Gastrocnemius medialis (tissue), 4 donors: Measurements from ENCODE around the gene MED4. TPM values are rescaled to one million over a fixed set of nuclear protein-coding genes. Genes with fewer than 3 reads are reported as not detected.

Experiments used
- ATAC-seq, 2 donors: fragments of 150-250 bp; one replicate each; pipeline ENCODE4 v1.9.1; 2016
- DNase-seq, 2 donors: peaks; one replicate each; pipeline ENCODE4 v3.0.0-alpha.2; 2019
- H3K27ac ChIP-seq, 4 donors: fragments of 200-600 bp; sonication (generic); 1 replicate in 1 of 4; 2 replicates in 3 of 4; pipeline ENCODE4 v1.5.1; 2016 to 2018; ENCODE audit warnings: mild to moderate bottlenecking in 2 of 4, moderate library complexity in 1 of 4
- H3K27me3 ChIP-seq, 3 donors: fragments of 200-600 bp; sonication (generic) in 2 of 3; 1 replicate in 1 of 3; 2 replicates in 2 of 3; pipeline versions ENCODE4 v1.5.1 to v1.6.0; 2016 to 2019; ENCODE audit warnings: mild to moderate bottlenecking in 1 of 3, moderate library complexity in 1 of 3
- H3K36me3 ChIP-seq, 2 donors: fragments of 200-600 bp; sonication (generic) in 1 of 2; one replicate each; pipeline ENCODE4 v1.5.1; 2017 to 2018
- H3K4me1 ChIP-seq, 2 donors: fragments of 200-600 bp; sonication (generic) in 1 of 2; one replicate each; pipeline ENCODE4 v1.5.1; 2016 to 2017; ENCODE audit warnings: mild to moderate bottlenecking in 2 of 2
- H3K4me3 ChIP-seq, 4 donors: fragments of 200-600 bp; sonication (generic) in 3 of 4; 1 replicate in 1 of 4; 2 replicates in 3 of 4; pipeline ENCODE4 v1.5.1; 2016 to 2019; ENCODE audit warnings: mild to moderate bottlenecking in 2 of 4
- H3K9me3 ChIP-seq, 3 donors: fragments of 200-600 bp; sonication (generic) in 2 of 3; 1 replicate in 1 of 3; 2 replicates in 2 of 3; pipeline ENCODE4 v1.5.1; 2016 to 2019
- CTCF ChIP-seq, 5 experiments: fragments of 450-650 bp in 3 of 5; fragments of 200-600 bp in 2 of 5; sonication (generic) in 2 of 5; IDR thresholded peaks in 4 of 5; conservative IDR thresholded peaks in 1 of 5; 1 replicate in 4 of 5; 2 replicates in 1 of 5; pipeline ENCODE4 v1.5.1; 2016 to 2019; ENCODE audit warnings: antibody characterized with exemption in 5 of 5, mild to moderate bottlenecking in 3 of 5, moderate library complexity in 3 of 5
- POLR2A ChIP-seq, 2 donors: fragments of 450-650 bp; IDR thresholded peaks; one replicate each; pipeline ENCODE4 v1.6.1; 2017; ENCODE audit warnings: antibody characterized with exemption in 2 of 2, mild to moderate bottlenecking in 2 of 2, moderate library complexity in 2 of 2
- in situ Hi-C, 4 donors: fragments of 200-750 bp; cut with MboI; loops; one replicate each; pipeline versions ENCODE4 v1.15.0 to v1.8.0; 2017; ENCODE audit warnings: low sequenced_read_pairs in 4 of 4
- intact Hi-C: fragments of 100-400 bp; cut with DNase I; formaldehyde crosslinking; loops from one replicate; pipeline ENCODE4 v1.15.1; 2023; ENCODE audit warnings: low total_unique reads
- total RNA-seq, 4 donors: library from RNA; depleted of rRNA; stranded (reverse); fragments of >200 nt; gene quantifications; one replicate each; pipeline versions ENCODE4 v1.1.0 to v1.2.3, GENCODE V29; 2016

The MED4 gene
- total RNA-seq, 4 donors from 2014 or later: 30.7 to 37.5 (median 31.9) TPM

DNA sequence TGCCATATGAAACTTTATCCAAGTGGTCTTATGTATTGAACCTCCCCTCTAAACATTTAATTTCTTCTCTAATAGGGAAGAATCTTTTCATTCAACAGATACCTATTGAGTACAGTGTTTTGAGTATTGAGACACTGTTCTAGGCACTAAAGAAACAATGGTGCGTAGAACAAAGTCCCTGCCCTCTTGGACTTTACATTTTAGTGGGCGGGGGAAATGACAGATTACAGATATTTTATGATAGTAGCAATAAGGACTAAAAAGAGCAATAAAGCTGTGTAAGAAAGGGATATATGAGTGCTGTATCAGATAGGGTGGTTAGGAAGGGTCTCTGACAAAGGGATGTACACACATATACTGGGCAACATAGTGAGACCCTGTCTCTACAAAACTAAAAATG lies 52.0 kb downstream of the MED4 start:
- Histone ChIP-seq H3K27me3 (no peaks in the 10 kb centered on the region), H3K4me3 (no peak overlapping the region), H3K4me1 (peaks cover 0 to 5% of the 10 kb centered on the region in 2 donors), H3K9me3 (no peaks in the 10 kb centered on the region), H3K36me3 (peaks cover 0 to 18% of the 10 kb centered on the region in 2 donors), H3K27ac (no peak overlapping the region)
- intact Hi-C loops (no loop called here), in situ Hi-C loops (no loop called here)
- TF ChIP-seq POLR2A (IDR thresholded peaks at IDR 0.05) (no peak), CTCF (IDR thresholded peaks at IDR 0.05 in 4 of 5, conservative IDR thresholded peaks at IDR 0.05 in 1 of 5) (no peak)
- ATAC-seq: no peak
- DNase-seq: no peak

DNA sequence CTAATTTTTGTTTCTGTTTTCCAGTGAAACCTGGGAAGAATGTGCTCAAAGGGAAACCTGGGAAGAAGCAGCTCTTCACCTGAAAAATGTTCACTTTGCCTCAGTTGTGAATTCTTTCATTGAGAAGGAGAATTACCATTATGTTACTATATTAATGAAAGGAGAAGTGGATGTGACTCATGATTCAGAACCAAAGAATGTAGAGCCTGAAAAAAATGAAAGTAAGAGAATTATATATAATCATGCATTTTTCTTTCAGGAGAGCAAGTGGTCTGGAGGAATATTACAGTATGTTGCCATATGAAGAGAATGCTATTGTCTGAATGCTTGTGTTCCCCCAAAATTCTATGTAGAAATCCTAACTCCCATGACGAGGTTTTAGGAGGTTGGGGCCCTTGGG lies 54.0 kb downstream of the MED4 start:
- intact Hi-C loops: no loop called here

GRCh38 chr13:48040049-48040448 lies 54.9 kb downstream of the MED4 start:
- ATAC-seq (no peak), DNase-seq (no peak)
- intact Hi-C loops (no loop called here), in situ Hi-C loops (no loop called here)
- no peaks in the 10 kb centered on the region for H3K9me3 ChIP-seq
- H3K4me1 ChIP-seq: peaks cover 6 to 16% of the 10 kb centered on the region in 2 donors
- no peaks in the 10 kb centered on the region for H3K27me3 ChIP-seq
- no peak overlapping the region for H3K4me3 ChIP-seq
- H3K27ac ChIP-seq: no peak overlapping the region
- peaks cover 0 to 13% of the 10 kb centered on the region in 2 donors for H3K36me3 ChIP-seq
- TF ChIP-seq CTCF (IDR thresholded peaks at IDR 0.05 in 4 of 5, conservative IDR thresholded peaks at IDR 0.05 in 1 of 5) (no peak), POLR2A (IDR thresholded peaks at IDR 0.05) (no peak)

More for the DNA sequence above, 54.0 kb downstream of the MED4 start:
- DNase-seq: no peak
- ATAC-seq: no peak
- in situ Hi-C loops: no loop called here
- no peaks in the 10 kb centered on the region for H3K9me3 ChIP-seq
- no peak overlapping the region for H3K27ac ChIP-seq
- no peak for TF ChIP-seq POLR2A (IDR thresholded peaks at IDR 0.05)
- no peak for TF ChIP-seq CTCF (IDR thresholded peaks at IDR 0.05 in 4 of 5, conservative IDR thresholded peaks at IDR 0.05 in 1 of 5)
- H3K4me3 ChIP-seq: no peak overlapping the region
- no peaks in the 10 kb centered on the region for H3K27me3 ChIP-seq
- peaks cover 0 to 13% of the 10 kb centered on the region in 2 donors for H3K36me3 ChIP-seq
- peaks cover 6 to 16% of the 10 kb centered on the region in 2 donors for H3K4me1 ChIP-seq

GRCh38 chr13:48038761-48039160 lies 56.1 kb downstream of the MED4 start:
- TF ChIP-seq CTCF (IDR thresholded peaks at IDR 0.05 in 4 of 5, conservative IDR thresholded peaks at IDR 0.05 in 1 of 5): no peak
- TF ChIP-seq POLR2A (IDR thresholded peaks at IDR 0.05): no peak
- intact Hi-C loops: loop anchor here (1.0 to 5.0 kb wide), 2 partner anchors 38 to 194 kb away; partner anchors contain the start of gene ITM2B
- ATAC-seq: no peak
- Histone ChIP-seq H3K9me3 (no peaks in the 10 kb centered on the region), H3K4me1 (peaks cover 6 to 16% of the 10 kb centered on the region in 2 donors), H3K27me3 (no peaks in the 10 kb centered on the region), H3K36me3 (peaks cover 0 to 13% of the 10 kb centered on the region in 2 donors), H3K4me3 (peak overlapping the region in 1 of 4 donors; percentile 87), H3K27ac (peak overlapping the region; percentile 93 to 99 (median 97))
- in situ Hi-C loops: loop anchor here in 1 of 4 donors (10.0 kb wide), 1 partner anchor 56 kb away; the partner anchor contains the start of gene MED4
- no peak for DNase-seq
